22Rv1 (cell line): ENCODE data around the gene NOXO1.

Experiments used
- ZFX ChIP-seq: fragments of 450-650 bp; IDR thresholded peaks from 2 replicates; pipeline ENCODE4 v1.6.1; 2017; ENCODE audit warnings: antibody characterized with exemption, borderline replicate concordance
- TF ChIP-seq, protein P1 (sequence below): fragments of 450-650 bp; IDR thresholded peaks from 2 replicates; pipeline ENCODE4 v1.5.1; 2017; ENCODE audit warnings: mild to moderate bottlenecking

- TF ChIP-seq, protein P1, sequence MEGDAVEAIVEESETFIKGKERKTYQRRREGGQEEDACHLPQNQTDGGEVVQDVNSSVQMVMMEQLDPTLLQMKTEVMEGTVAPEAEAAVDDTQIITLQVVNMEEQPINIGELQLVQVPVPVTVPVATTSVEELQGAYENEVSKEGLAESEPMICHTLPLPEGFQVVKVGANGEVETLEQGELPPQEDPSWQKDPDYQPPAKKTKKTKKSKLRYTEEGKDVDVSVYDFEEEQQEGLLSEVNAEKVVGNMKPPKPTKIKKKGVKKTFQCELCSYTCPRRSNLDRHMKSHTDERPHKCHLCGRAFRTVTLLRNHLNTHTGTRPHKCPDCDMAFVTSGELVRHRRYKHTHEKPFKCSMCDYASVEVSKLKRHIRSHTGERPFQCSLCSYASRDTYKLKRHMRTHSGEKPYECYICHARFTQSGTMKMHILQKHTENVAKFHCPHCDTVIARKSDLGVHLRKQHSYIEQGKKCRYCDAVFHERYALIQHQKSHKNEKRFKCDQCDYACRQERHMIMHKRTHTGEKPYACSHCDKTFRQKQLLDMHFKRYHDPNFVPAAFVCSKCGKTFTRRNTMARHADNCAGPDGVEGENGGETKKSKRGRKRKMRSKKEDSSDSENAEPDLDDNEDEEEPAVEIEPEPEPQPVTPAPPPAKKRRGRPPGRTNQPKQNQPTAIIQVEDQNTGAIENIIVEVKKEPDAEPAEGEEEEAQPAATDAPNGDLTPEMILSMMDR: no peak
- no peak for TF ChIP-seq ZFX
Observed at GRCh38 chr16:1981398-1981836, at the start of gene NOXO1.
